ENCODE measurements around the gene AFG1L. TPM values are rescaled to one million over a fixed set of nuclear protein-coding genes. Genes with fewer than 3 reads are reported as not detected.
"Not testable (repeated sequence)": the region's sequence is repeated elsewhere in the genome, so short reads cannot be mapped to it uniquely, and the experiment has no call there.

Gene AFG1L
- total RNA-seq, 1 donor from 2014 or later, result 9.6 TPM

GRCh38 chr6:108383981-108384380 lies 89.1 kb downstream of the AFG1L start:
- peak overlapping the region; percentile 8 for H3K4me3 Mint-ChIP-seq
- H3K4me1 Mint-ChIP-seq (ENCODE audit: unreplicated experiment), result no peaks in the 10 kb centered on the region
- TF ChIP-seq, protein P1, sequence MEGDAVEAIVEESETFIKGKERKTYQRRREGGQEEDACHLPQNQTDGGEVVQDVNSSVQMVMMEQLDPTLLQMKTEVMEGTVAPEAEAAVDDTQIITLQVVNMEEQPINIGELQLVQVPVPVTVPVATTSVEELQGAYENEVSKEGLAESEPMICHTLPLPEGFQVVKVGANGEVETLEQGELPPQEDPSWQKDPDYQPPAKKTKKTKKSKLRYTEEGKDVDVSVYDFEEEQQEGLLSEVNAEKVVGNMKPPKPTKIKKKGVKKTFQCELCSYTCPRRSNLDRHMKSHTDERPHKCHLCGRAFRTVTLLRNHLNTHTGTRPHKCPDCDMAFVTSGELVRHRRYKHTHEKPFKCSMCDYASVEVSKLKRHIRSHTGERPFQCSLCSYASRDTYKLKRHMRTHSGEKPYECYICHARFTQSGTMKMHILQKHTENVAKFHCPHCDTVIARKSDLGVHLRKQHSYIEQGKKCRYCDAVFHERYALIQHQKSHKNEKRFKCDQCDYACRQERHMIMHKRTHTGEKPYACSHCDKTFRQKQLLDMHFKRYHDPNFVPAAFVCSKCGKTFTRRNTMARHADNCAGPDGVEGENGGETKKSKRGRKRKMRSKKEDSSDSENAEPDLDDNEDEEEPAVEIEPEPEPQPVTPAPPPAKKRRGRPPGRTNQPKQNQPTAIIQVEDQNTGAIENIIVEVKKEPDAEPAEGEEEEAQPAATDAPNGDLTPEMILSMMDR (conservative IDR thresholded peaks at IDR 0.05), result no peak
- peaks cover 8% of the 10 kb centered on the region for H3K36me3 Mint-ChIP-seq
- H3K9me3 Mint-ChIP-seq, result no peaks in the 10 kb centered on the region
- H3K27ac Mint-ChIP-seq, result peak overlapping the region; percentile 86
- DNase-seq (ENCODE audit: extremely low spot score, unreplicated experiment), result no peak
- H3K27me3 Mint-ChIP-seq, result no peaks in the 10 kb centered on the region

DNA sequence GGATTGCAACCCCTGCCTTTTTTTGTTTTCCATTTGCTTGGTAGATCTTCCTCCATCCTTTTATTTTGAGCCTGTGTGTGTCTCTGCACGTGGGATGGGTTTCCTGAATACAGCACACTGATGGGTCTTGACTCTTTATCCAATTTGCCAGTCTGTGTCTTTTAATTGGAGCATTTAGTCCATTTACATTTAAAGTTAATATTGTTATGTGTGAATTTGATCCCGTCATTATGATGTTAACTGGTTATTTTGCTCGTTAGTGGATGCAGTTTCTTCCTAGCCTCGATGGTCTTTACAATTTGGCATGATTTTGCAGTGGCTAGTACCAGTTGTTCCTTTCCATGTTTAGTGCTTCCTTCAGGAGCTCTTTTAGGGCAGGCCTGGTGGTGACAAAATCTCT lies 94.3 kb downstream of the AFG1L start:
- not testable (repeated sequence) for H3K9me3 Mint-ChIP-seq; H3K4me3 Mint-ChIP-seq; DNase-seq (ENCODE audit: extremely low spot score, unreplicated experiment); H3K4me1 Mint-ChIP-seq (ENCODE audit: unreplicated experiment); H3K27ac Mint-ChIP-seq; H3K27me3 Mint-ChIP-seq; H3K36me3 Mint-ChIP-seq

GRCh38 chr6:108395297-108395696 lies 100.4 kb downstream of the AFG1L start:
- peaks cover 4% of the 10 kb centered on the region for H3K36me3 Mint-ChIP-seq
- TF ChIP-seq, protein P1 (conservative IDR thresholded peaks at IDR 0.05), result no peak
- DNase-seq (ENCODE audit: extremely low spot score, unreplicated experiment), result no peak
- no peak overlapping the region for H3K27ac Mint-ChIP-seq
- H3K4me3 Mint-ChIP-seq, result no peak overlapping the region
- H3K27me3 Mint-ChIP-seq, result no peaks in the 10 kb centered on the region
- no peaks in the 10 kb centered on the region for H3K4me1 Mint-ChIP-seq (ENCODE audit: unreplicated experiment)
- peaks cover 3% of the 10 kb centered on the region for H3K9me3 Mint-ChIP-seq

DNA sequence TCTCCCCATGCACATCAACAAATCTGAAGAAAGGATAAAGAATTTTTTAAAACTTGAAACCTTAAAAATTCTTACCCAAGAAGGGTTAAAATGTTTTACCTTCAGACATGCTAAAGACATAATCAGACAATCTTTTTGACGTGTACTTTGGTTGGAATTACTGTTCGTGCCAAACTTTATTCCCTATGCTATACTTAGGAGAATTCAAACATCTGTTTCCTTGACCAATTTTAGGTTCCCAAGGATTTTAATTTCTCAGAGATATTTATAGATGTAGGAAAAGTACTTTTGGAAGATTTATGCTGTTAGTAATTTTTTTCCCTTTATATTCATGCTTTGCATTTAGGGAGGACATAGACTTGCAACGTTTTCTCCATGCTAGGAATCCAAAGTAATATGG lies 108.4 kb downstream of the AFG1L start:
- TF ChIP-seq, protein P1 (conservative IDR thresholded peaks at IDR 0.05), result no peak
- no peaks in the 10 kb centered on the region for H3K27me3 Mint-ChIP-seq
- no peak overlapping the region for H3K4me3 Mint-ChIP-seq
- no peaks in the 10 kb centered on the region for H3K4me1 Mint-ChIP-seq (ENCODE audit: unreplicated experiment)
- no peak for DNase-seq (ENCODE audit: extremely low spot score, unreplicated experiment)
- H3K9me3 Mint-ChIP-seq, result peaks cover 4% of the 10 kb centered on the region
- H3K36me3 Mint-ChIP-seq, result peaks cover 8% of the 10 kb centered on the region
- H3K27ac Mint-ChIP-seq, result no peak overlapping the region

DNA sequence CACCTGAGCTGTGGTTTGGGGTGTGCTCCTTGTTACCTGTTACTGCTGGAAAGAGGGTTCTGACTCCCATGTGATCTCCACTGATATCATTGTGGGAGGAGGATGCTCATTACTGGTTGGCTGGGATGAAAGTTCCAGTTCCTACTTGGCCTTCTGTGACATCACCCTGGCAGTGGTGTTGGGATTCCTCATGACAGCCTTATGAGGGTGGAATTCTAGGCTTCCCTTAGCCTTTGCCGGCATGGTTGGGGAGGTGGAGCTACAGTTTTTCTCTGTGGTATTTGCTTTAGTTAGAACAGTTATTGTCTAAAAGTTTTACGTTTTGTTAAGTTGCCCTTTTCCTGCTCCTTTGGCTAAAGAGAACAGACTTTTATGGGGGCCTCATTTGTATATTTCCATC lies 112.1 kb downstream of the AFG1L start:
- TF ChIP-seq, protein P1 (conservative IDR thresholded peaks at IDR 0.05), result no peak
- peaks cover 7% of the 10 kb centered on the region for H3K9me3 Mint-ChIP-seq
- H3K27me3 Mint-ChIP-seq, result no peaks in the 10 kb centered on the region
- H3K36me3 Mint-ChIP-seq, result peaks cover 4% of the 10 kb centered on the region
- no peak overlapping the region for H3K27ac Mint-ChIP-seq
- H3K4me3 Mint-ChIP-seq, result no peak overlapping the region
- no peak for DNase-seq (ENCODE audit: extremely low spot score, unreplicated experiment)
- no peaks in the 10 kb centered on the region for H3K4me1 Mint-ChIP-seq (ENCODE audit: unreplicated experiment)

DNA sequence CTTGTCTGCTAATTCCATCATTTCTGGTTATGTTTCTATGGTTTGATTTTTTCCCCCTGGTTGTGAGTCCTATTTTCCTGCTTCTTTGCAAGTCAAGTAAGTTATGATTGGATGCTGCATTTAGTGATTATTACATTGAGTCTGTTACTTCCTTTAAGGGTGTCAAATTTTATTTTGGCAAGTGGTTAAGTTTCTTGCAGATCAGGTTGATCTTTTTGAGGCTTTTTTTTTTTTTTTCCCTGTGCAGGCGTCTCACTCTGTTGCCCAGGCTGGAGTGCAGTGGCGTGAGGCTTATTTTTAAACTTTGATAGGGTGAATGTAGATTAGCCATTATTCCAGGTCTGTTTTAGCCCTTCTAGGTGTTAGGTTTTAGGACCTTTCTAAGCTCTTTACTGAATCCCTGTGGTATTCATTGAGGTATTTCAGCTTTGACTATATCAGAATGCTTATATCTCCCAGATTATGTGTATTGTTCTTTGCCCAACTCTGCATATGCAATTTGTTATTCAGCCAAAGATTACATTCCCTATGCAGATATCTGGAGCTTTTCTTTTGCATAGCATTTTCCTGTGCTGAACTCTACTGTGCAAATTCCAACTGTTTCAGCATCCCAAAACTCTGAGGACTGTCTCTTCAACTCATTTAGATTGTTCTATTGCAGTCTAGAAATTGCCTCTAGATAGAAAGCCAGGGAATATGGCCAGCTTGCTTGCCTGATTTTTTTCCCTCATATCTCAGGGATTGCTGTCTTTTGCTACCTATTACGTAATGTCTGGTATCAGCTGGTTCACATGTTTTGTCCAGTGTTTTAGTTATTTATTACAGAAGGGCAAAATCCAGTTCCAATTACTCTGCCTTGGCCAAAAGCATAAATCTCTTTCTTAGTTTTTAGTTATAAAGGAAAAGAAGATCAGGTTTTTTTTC lies 113.3 kb downstream of the AFG1L start:
- H3K27me3 Mint-ChIP-seq, result no peaks in the 10 kb centered on the region
- peaks cover 4% of the 10 kb centered on the region for H3K36me3 Mint-ChIP-seq
- TF ChIP-seq, protein P1 (conservative IDR thresholded peaks at IDR 0.05), result no peak
- peaks cover 10% of the 10 kb centered on the region for H3K9me3 Mint-ChIP-seq
- no peaks in the 10 kb centered on the region for H3K4me1 Mint-ChIP-seq (ENCODE audit: unreplicated experiment)
- H3K4me3 Mint-ChIP-seq, result no peak overlapping the region
- H3K27ac Mint-ChIP-seq, result no peak overlapping the region
- DNase-seq (ENCODE audit: extremely low spot score, unreplicated experiment), result no peak

All from type B pancreatic cell (in vitro differentiated cells).